CD14-positive monocyte (primary cell): ENCODE results near the gene FCRLA. TPM values are rescaled to one million over a fixed set of nuclear protein-coding genes. Genes with fewer than 3 reads are reported as not detected.

ENCODE experiments used
- DNase-seq, 3 donors: peaks; one replicate each; pipeline ENCODE4 v3.0.0-alpha.2; 2011 to 2022
- H2AFZ ChIP-seq: 2 replicates; pipeline ENCODE4 v1.6.0; 2012; ENCODE audit warnings: mild to moderate bottlenecking, low read depth, low read length, inconsistent platforms; ENCODE audit not compliant: insufficient read depth, poor library complexity, severe bottlenecking
- H3K27ac ChIP-seq, 2 donors: 1 replicate in 1 of 2; 2 replicates in 1 of 2; pipeline ENCODE4 v1.5.1; 2012 to 2013; ENCODE audit warnings: low read length in 2 of 2, control low read depth in 1 of 2, inconsistent platforms in 1 of 2, low read depth in 1 of 2, mild to moderate bottlenecking in 1 of 2
- H3K27me3 ChIP-seq, 2 donors: one replicate each; pipeline versions ENCODE4 v1.6.0 to v1.6.1; 2011 to 2013; ENCODE audit warnings: low read length in 2 of 2; ENCODE audit not compliant: control insufficient read depth in 2 of 2, insufficient read depth in 2 of 2
- H3K36me3 ChIP-seq, 2 donors: replicated peaks in 1 of 2; 1 replicate in 1 of 2; 2 replicates in 1 of 2; pipeline versions ENCODE4 v1.5.1 to v1.6.1; 2012 to 2013; ENCODE audit warnings: low read length in 2 of 2, control low read depth in 1 of 2, inconsistent platforms in 1 of 2, mild to moderate bottlenecking in 1 of 2; ENCODE audit not compliant: insufficient read depth in 2 of 2, control insufficient read depth in 1 of 2
- H3K4me1 ChIP-seq, 2 donors: 1 replicate in 1 of 2; 2 replicates in 1 of 2; pipeline versions ENCODE4 v1.5.1 to v1.6.1; 2012 to 2013; ENCODE audit warnings: low read length in 2 of 2, control low read depth in 1 of 2, inconsistent platforms in 1 of 2, mild to moderate bottlenecking in 1 of 2, moderate library complexity in 1 of 2; ENCODE audit not compliant: insufficient read depth in 2 of 2, control insufficient read depth in 1 of 2
- H3K4me2 ChIP-seq: replicated peaks from 2 replicates; pipeline ENCODE3; 2012; ENCODE audit warnings: low read length, moderate library complexity, mild to moderate bottlenecking; ENCODE audit not compliant: poor library complexity, severe bottlenecking; ENCODE audit errors: extremely low read depth
- H3K4me3 ChIP-seq, 3 experiments: fragments of 200-600 bp in 1 of 3; sonication (generic) in 1 of 3; replicated peaks in 1 of 3; 1 replicate in 2 of 3; 2 replicates in 1 of 3; pipeline ENCODE4 v1.5.1; 2011 to 2013; ENCODE audit warnings: low read length in 3 of 3, mild to moderate bottlenecking in 3 of 3, control low read depth in 2 of 3, low read depth in 2 of 3, inconsistent platforms in 1 of 3, moderate library complexity in 1 of 3
- H3K79me2 ChIP-seq: 2 replicates; pipeline ENCODE4 v1.6.0; 2012; ENCODE audit warnings: mild to moderate bottlenecking, control low read depth, inconsistent platforms, low read length, moderate library complexity; ENCODE audit not compliant: insufficient read depth
- H3K9ac ChIP-seq: 2 replicates; pipeline ENCODE4 v1.6.0; 2017; ENCODE audit warnings: low read length, mild to moderate bottlenecking; ENCODE audit not compliant: insufficient read depth, poor library complexity, severe bottlenecking
- H3K9me3 ChIP-seq, 2 donors: replicated peaks in 1 of 2; 1 replicate in 1 of 2; 2 replicates in 1 of 2; pipeline versions ENCODE4 v1.5.1 to v1.6.1; 2012 to 2013; ENCODE audit warnings: low read length in 2 of 2, control low read depth in 1 of 2; ENCODE audit not compliant: control insufficient read depth in 1 of 2, insufficient read depth in 1 of 2
- H4K20me1 ChIP-seq: 2 replicates; pipeline ENCODE4 v1.6.0; 2012; ENCODE audit warnings: mild to moderate bottlenecking, low read length, control low read depth, moderate library complexity; ENCODE audit not compliant: insufficient read depth
- H3K27ac Mint-ChIP-seq, 7 donors: one replicate each; pipeline ENCODE4 v1.8.0; 2020; ENCODE audit warnings: mild to moderate bottlenecking in 7 of 7, mixed read lengths in 7 of 7, moderate library complexity in 6 of 7, inconsistent platforms in 2 of 7
- H3K27me3 Mint-ChIP-seq, 3 donors: one replicate each; pipeline ENCODE4 v1.8.0; 2021 to 2022; ENCODE audit warnings: low read depth in 3 of 3, mild to moderate bottlenecking in 3 of 3, mixed read lengths in 3 of 3, moderate library complexity in 3 of 3, inconsistent platforms in 1 of 3
- H3K36me3 Mint-ChIP-seq, 2 donors: one replicate each; pipeline ENCODE4 v1.8.0; 2020; ENCODE audit warnings: mixed read lengths in 2 of 2, inconsistent platforms in 1 of 2, mild to moderate bottlenecking in 1 of 2
- H3K4me1 Mint-ChIP-seq: one replicate; pipeline ENCODE4 v1.8.0; 2020; ENCODE audit warnings: mild to moderate bottlenecking, mixed read lengths
- H3K4me3 Mint-ChIP-seq, 2 donors: one replicate each; pipeline ENCODE4 v1.8.0; 2020; ENCODE audit warnings: mild to moderate bottlenecking in 2 of 2, mixed read lengths in 2 of 2, moderate library complexity in 1 of 2
- H3K9me3 Mint-ChIP-seq, 7 donors: one replicate each; pipeline ENCODE4 v1.8.0; 2020 to 2022; ENCODE audit warnings: mixed read lengths in 7 of 7, mild to moderate bottlenecking in 6 of 7, moderate library complexity in 6 of 7, inconsistent platforms in 2 of 7
- WGBS: methylation state at CpG from one replicate; pipeline ENCODE4 v1.1.5; 2013; ENCODE audit warnings: missing lambda C conversion rate; ENCODE audit not compliant: insufficient coverage; 5-methylcytosine and 5-hydroxymethylcytosine counted together
- intact Hi-C, 2 donors: fragments of 100-400 bp; cut with micrococcal nuclease; formaldehyde crosslinking; loops; one replicate each; pipeline versions ENCODE4 v1.15.0 to v1.15.1; 2023
- polyA plus RNA-seq, 3 donors: library from polyadenylated mRNA; depleted of rRNA in 1 of 3; unstranded in 2 of 3; stranded (reverse) in 1 of 3; fragments of 300-500 nt in 2 of 3; fragments of >200 nt in 1 of 3; fragmentation: Illumina TruSeq in 2 of 3; gene quantifications; 1 replicate in 2 of 3; 2 replicates in 1 of 3; pipeline ENCODE4 v1.2.3, GENCODE V29; 2012 to 2021
- TF ChIP-seq, protein P1 (sequence below): fragments of 200-600 bp; IDR thresholded peaks from one replicate; pipeline ENCODE4 v1.8.0; 2022; ENCODE audit warnings: antibody characterized with exemption, mild to moderate bottlenecking

FCRLA gene
- polyA plus RNA-seq, 3 donors: 0.28 to 0.51 (median 0.39) TPM

DNA sequence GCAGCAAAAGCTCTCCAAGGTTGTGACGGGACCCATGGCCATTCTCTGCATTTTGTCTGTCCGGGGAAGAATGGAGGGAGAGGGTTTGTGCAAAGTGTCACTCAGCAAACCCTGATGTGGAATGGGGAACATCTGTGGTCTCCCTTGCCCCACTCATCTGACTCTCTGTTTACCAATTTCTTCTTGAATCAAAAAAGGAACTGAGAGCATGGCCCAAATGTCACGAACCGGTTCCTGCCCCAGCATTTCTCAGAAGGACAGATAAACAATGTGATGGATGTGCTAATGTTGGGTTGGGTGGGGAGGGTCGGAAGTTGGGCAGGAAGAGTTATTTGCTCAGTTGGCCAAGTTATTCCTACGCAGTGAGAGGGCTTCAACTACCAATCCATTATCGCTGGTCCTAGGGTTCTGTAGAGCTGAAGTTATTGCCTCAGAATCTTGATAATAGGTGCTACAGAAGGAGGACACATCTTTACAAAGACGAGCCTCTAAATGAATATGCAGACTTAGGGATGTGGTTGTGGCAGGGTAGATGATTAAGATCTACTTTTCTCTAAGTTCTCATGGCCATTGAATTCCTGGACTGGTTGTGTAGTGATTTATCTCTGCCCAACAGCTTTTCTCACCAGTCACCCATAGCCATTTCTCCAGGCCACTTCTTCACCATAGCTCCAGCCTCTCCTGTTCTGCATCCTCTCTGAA, 33.0 kb downstream of the FCRLA start:
- WGBS: no CpG with 5 or more reads among the region's 8 CpGs
- Mint-ChIP-seq H3K36me3 (peaks cover 0 to 2% of the 10 kb centered on the region in 2 donors), H3K4me1 (peaks cover 42% of the 10 kb centered on the region)

DNA sequence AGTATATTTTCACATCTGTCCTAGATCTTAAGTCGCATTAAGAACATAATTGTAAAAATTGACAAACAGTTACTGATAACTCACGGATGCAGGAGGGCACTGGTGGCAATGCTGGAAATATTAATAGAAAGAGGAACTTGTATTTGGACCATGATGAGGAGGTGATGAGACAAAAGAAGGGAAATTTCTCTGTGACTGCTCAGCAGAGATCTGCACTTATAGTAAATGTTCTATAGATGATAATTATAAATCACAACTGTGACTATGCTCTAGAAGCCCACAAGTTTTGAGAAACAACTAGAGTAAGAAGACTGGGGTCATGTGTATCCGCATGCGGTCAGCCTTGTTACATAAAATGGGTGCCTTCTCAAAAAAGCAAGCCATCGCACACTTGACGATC, 33.9 kb downstream of the FCRLA start:
- no peaks in the 10 kb centered on the region for H3K36me3 ChIP-seq
- peak in 2 of 3 donors; percentile 64 for DNase-seq
- H3K4me1 ChIP-seq: peaks cover 32 to 38% of the 10 kb centered on the region in 2 donors
- Mint-ChIP-seq H3K27me3 (peaks cover 15 to 40% (median 34%) of the 10 kb centered on the region in 3 donors), H3K9me3 (peaks cover 0 to 2% (median 0%) of the 10 kb centered on the region in 7 donors), H3K27ac (peak overlapping the region in 5 of 7 donors; percentile 16 to 91 (median 71)), H3K4me3 (peak overlapping the region in 1 of 2 donors; percentile 71), H3K36me3 (peaks cover 0 to 2% of the 10 kb centered on the region in 2 donors), H3K4me1 (peaks cover 42% of the 10 kb centered on the region)
- H3K79me2 ChIP-seq: no peaks in the 10 kb centered on the region
- peaks cover 21 to 26% of the 10 kb centered on the region in 2 donors for H3K27me3 ChIP-seq
- no peaks in the 10 kb centered on the region for H3K9me3 ChIP-seq
- H2AFZ ChIP-seq: no peak overlapping the region
- peak overlapping the region in 1 of 3 experiments; percentile 52 for H3K4me3 ChIP-seq
- peak overlapping the region in 1 of 2 donors; percentile 85 for H3K27ac ChIP-seq
- peak overlapping the region; percentile 41 for H3K4me2 ChIP-seq
- 20% methylated on average over 1 of the region's 6 CpGs for WGBS
- intact Hi-C loops: loop anchor here (2.0 to 5.0 kb wide), 2 partner anchors 254 to 256 kb away; no protein-coding TSS in a partner anchor
- H3K9ac ChIP-seq: no peak overlapping the region
- no peaks in the 10 kb centered on the region for H4K20me1 ChIP-seq
- TF ChIP-seq, protein P1, sequence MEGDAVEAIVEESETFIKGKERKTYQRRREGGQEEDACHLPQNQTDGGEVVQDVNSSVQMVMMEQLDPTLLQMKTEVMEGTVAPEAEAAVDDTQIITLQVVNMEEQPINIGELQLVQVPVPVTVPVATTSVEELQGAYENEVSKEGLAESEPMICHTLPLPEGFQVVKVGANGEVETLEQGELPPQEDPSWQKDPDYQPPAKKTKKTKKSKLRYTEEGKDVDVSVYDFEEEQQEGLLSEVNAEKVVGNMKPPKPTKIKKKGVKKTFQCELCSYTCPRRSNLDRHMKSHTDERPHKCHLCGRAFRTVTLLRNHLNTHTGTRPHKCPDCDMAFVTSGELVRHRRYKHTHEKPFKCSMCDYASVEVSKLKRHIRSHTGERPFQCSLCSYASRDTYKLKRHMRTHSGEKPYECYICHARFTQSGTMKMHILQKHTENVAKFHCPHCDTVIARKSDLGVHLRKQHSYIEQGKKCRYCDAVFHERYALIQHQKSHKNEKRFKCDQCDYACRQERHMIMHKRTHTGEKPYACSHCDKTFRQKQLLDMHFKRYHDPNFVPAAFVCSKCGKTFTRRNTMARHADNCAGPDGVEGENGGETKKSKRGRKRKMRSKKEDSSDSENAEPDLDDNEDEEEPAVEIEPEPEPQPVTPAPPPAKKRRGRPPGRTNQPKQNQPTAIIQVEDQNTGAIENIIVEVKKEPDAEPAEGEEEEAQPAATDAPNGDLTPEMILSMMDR: no peak

More for the DNA sequence above, 33.0 kb downstream of the FCRLA start:
- peaks cover 13 to 42% (median 41%) of the 10 kb centered on the region in 3 donors for H3K27me3 Mint-ChIP-seq
- peak overlapping the region in 1 of 2 donors; percentile 71 for H3K4me3 Mint-ChIP-seq
- H3K27ac ChIP-seq: peak overlapping the region; percentile 48 to 85
- H2AFZ ChIP-seq: no peak overlapping the region
- DNase-seq: peak; percentile 71 to 88 (median 84)
- no peaks in the 10 kb centered on the region for H3K36me3 ChIP-seq
- no peaks in the 10 kb centered on the region for H3K79me2 ChIP-seq
- peaks cover 30 to 33% of the 10 kb centered on the region in 2 donors for H3K27me3 ChIP-seq
- intact Hi-C loops: loop anchor here (2.0 to 5.0 kb wide), 2 partner anchors 253 to 255 kb away; no protein-coding TSS in a partner anchor
- H3K9me3 ChIP-seq: no peaks in the 10 kb centered on the region
- peak overlapping the region; percentile 71 to 93 (median 90) for H3K27ac Mint-ChIP-seq
- TF ChIP-seq, protein P1: no peak
- no peaks in the 10 kb centered on the region for H4K20me1 ChIP-seq
- no peak overlapping the region for H3K9ac ChIP-seq
- peak overlapping the region; percentile 41 for H3K4me2 ChIP-seq
- peaks cover 32 to 38% of the 10 kb centered on the region in 2 donors for H3K4me1 ChIP-seq
- peaks cover 0 to 2% (median 0%) of the 10 kb centered on the region in 7 donors for H3K9me3 Mint-ChIP-seq
- H3K4me3 ChIP-seq: peak overlapping the region in 1 of 3 experiments; percentile 52
